ENCODE measurements around the gene DAP. TPM values are rescaled to one million over a fixed set of nuclear protein-coding genes. Genes with fewer than 3 reads are reported as not detected.
A peak's percentile ranks its signal among the peaks of the same experiment; 100 is the strongest.

The DAP gene
- total RNA-seq, 1 experiment from 2014 or later, result 114 TPM

DNA sequence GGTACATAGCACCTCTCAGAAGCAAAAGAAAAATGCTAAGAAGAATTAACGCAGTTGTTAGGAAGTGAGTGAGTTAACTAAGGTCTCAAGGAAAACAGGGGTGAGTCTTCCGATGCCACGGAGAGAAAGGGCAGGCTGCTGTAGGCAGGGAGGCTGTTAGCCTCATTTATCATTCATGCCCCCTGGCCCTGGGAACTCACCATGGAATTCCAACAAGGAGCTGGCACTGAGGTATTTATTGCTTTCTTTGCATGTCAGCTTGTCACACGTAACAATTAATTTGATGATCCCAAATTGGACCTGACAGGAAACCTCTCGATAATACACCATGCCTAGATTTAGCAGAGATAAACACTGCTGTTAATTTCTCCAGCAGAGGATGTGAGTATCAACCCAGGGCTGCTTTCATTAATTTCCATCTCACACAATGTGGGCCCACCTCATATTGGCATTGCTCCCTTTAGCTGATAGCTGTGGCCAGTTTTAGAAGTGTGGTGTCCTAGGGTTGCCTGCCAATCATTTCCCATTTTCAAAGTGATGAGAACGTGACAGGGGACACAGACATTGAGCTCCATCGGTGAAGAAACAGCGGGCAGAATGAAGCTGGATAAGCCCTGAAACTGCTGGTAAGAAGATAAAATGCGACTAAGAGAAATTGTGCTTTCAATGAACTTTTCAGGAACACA is 45.3 kb downstream of the DAP start:
- H3K4me3 Mint-ChIP-seq (ENCODE audit: unreplicated experiment), result no peak overlapping the region
- POLR2A ChIA-PET, result no interaction called here
- intact Hi-C loops (cut with micrococcal nuclease), result no loop called here
- BruUV-seq (replicated peaks), result no TSS peak
- H3K9me3 Mint-ChIP-seq (ENCODE audit: unreplicated experiment), result no peaks in the 10 kb centered on the region
- peaks cover 15% of the 10 kb centered on the region for H3K36me3 Mint-ChIP-seq (ENCODE audit: insufficient read depth, unreplicated experiment)
- H3K27me3 Mint-ChIP-seq (ENCODE audit: insufficient read depth, unreplicated experiment), result no peaks in the 10 kb centered on the region
- no peak for DNase-seq (ENCODE audit: unreplicated experiment)
- TF ChIP-seq, protein P1, sequence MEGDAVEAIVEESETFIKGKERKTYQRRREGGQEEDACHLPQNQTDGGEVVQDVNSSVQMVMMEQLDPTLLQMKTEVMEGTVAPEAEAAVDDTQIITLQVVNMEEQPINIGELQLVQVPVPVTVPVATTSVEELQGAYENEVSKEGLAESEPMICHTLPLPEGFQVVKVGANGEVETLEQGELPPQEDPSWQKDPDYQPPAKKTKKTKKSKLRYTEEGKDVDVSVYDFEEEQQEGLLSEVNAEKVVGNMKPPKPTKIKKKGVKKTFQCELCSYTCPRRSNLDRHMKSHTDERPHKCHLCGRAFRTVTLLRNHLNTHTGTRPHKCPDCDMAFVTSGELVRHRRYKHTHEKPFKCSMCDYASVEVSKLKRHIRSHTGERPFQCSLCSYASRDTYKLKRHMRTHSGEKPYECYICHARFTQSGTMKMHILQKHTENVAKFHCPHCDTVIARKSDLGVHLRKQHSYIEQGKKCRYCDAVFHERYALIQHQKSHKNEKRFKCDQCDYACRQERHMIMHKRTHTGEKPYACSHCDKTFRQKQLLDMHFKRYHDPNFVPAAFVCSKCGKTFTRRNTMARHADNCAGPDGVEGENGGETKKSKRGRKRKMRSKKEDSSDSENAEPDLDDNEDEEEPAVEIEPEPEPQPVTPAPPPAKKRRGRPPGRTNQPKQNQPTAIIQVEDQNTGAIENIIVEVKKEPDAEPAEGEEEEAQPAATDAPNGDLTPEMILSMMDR (IDR thresholded peaks at IDR 0.05; ENCODE audit: unreplicated experiment), result no peak
- no peak overlapping the region for H3K27ac Mint-ChIP-seq (ENCODE audit: low read depth, unreplicated experiment)
- CTCF ChIA-PET, result interaction anchor here (0.6 to 1.0 kb wide), 3 partner anchors 14 to 1361 kb away, joined by 3 read pairs; no protein-coding TSS in a partner anchor
- H3K4me1 Mint-ChIP-seq (ENCODE audit: insufficient read depth, unreplicated experiment), result peaks cover 8% of the 10 kb centered on the region

GRCh38 chr5:10712574-10713366 is 48.3 kb downstream of the DAP start:
- no peaks in the 10 kb centered on the region for H3K9me3 Mint-ChIP-seq (ENCODE audit: unreplicated experiment)
- H3K27me3 Mint-ChIP-seq (ENCODE audit: insufficient read depth, unreplicated experiment), result no peaks in the 10 kb centered on the region
- H3K27ac Mint-ChIP-seq (ENCODE audit: low read depth, unreplicated experiment), result no peak overlapping the region
- no peak for DNase-seq (ENCODE audit: unreplicated experiment)
- intact Hi-C loops (cut with micrococcal nuclease), result no loop called here
- peaks cover 15% of the 10 kb centered on the region for H3K36me3 Mint-ChIP-seq (ENCODE audit: insufficient read depth, unreplicated experiment)
- BruUV-seq (replicated peaks), result no TSS peak
- ChIA-PET POLR2A (no interaction called here), CTCF (no interaction called here)
- no peak overlapping the region for H3K4me3 Mint-ChIP-seq (ENCODE audit: unreplicated experiment)
- TF ChIP-seq, protein P1 (IDR thresholded peaks at IDR 0.05; ENCODE audit: unreplicated experiment), result no peak
- H3K4me1 Mint-ChIP-seq (ENCODE audit: insufficient read depth, unreplicated experiment), result peaks cover 6% of the 10 kb centered on the region

GRCh38 chr5:10711562-10711961 is 49.5 kb downstream of the DAP start:
- intact Hi-C loops (cut with micrococcal nuclease), result no loop called here
- peaks cover 14% of the 10 kb centered on the region for H3K36me3 Mint-ChIP-seq (ENCODE audit: insufficient read depth, unreplicated experiment)
- DNase-seq (ENCODE audit: unreplicated experiment), result no peak
- no TSS peak for BruUV-seq (replicated peaks)
- no peak overlapping the region for H3K27ac Mint-ChIP-seq (ENCODE audit: low read depth, unreplicated experiment)
- peaks cover 6% of the 10 kb centered on the region for H3K4me1 Mint-ChIP-seq (ENCODE audit: insufficient read depth, unreplicated experiment)
- H3K27me3 Mint-ChIP-seq (ENCODE audit: insufficient read depth, unreplicated experiment), result no peaks in the 10 kb centered on the region
- H3K4me3 Mint-ChIP-seq (ENCODE audit: unreplicated experiment), result no peak overlapping the region
- ChIA-PET CTCF (no interaction called here), POLR2A (no interaction called here)
- TF ChIP-seq, protein P1 (IDR thresholded peaks at IDR 0.05; ENCODE audit: unreplicated experiment), result no peak
- H3K9me3 Mint-ChIP-seq (ENCODE audit: unreplicated experiment), result no peaks in the 10 kb centered on the region

DNA sequence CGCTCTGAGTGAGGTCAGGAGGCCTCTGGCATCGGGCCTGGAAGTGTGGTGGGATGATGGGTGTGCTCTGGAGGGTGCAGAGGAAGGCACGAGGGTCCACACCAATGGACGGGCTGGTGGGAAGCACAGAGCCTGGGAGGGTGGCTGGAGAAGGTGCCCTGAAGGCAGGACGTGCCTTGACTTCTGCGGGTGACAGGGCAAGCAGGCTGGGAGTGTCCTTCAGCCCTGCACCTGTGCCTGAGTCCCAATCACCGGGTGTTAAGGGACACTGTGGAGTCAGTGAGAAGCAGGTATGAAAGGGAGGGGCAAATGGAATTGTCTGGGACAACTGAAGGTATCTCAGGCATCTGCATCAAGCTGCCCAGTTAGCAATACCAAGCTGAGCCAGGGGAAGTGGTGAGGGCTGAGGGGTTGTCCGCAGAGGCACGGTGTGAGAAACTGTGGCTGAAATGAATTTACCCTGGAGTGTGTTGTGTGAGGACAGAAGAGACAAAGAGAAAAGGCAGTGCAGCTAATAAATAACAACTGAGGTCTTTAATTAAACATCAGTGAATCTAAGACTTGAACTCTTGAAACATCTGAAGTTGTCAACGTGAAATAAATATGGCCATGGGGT is 50.4 kb downstream of the DAP start:
- Mint-ChIP-seq H3K27me3 (ENCODE audit: insufficient read depth, unreplicated experiment) (no peaks in the 10 kb centered on the region), H3K27ac (ENCODE audit: low read depth, unreplicated experiment) (peak overlapping the region; percentile 76), H3K4me3 (ENCODE audit: unreplicated experiment) (no peak overlapping the region), H3K9me3 (ENCODE audit: unreplicated experiment) (no peaks in the 10 kb centered on the region), H3K36me3 (ENCODE audit: insufficient read depth, unreplicated experiment) (peaks cover 8% of the 10 kb centered on the region), H3K4me1 (ENCODE audit: insufficient read depth, unreplicated experiment) (peaks cover 10% of the 10 kb centered on the region)
- TF ChIP-seq, protein P1 (IDR thresholded peaks at IDR 0.05; ENCODE audit: unreplicated experiment), result no peak
- DNase-seq (ENCODE audit: unreplicated experiment), result no peak
- ChIA-PET CTCF (interaction anchor here (0.7 kb wide), 1 partner anchor 85 kb away, joined by 3 read pairs; no protein-coding TSS in a partner anchor), POLR2A (no interaction called here)
- intact Hi-C loops (cut with micrococcal nuclease), result no loop called here
- no TSS peak for BruUV-seq (replicated peaks)
